Thoracic aorta (tissue), 2 donors: Measurements from ENCODE around the gene KCNJ2. TPM values are rescaled to one million over a fixed set of nuclear protein-coding genes. Genes with fewer than 3 reads are reported as not detected.

Source experiments
- ATAC-seq: fragments of 150-250 bp; one replicate; pipeline ENCODE4 v1.8.0; 2017; ENCODE audit warnings: low read depth; ENCODE audit not compliant: insufficient number of reproducible peaks, low FRiP score
- DNase-seq: peaks from one replicate; pipeline ENCODE4 v3.0.0-alpha.2; 2020; ENCODE audit warnings: low spot score
- H3K27ac ChIP-seq, 2 donors: fragments of 200-600 bp; sonication (generic); 1 replicate in 1 of 2; 2 replicates in 1 of 2; pipeline ENCODE4 v1.5.1; 2016; ENCODE audit warnings: mild to moderate bottlenecking in 2 of 2, moderate library complexity in 2 of 2
- H3K27me3 ChIP-seq: fragments of 200-600 bp; sonication (generic); replicated peaks from 2 replicates; pipeline ENCODE4 v1.6.0; 2016; ENCODE audit warnings: mild to moderate bottlenecking; ENCODE audit not compliant: insufficient read depth
- H3K36me3 ChIP-seq: fragments of 200-600 bp; sonication (generic); one replicate; pipeline ENCODE4 v1.5.1; 2016
- H3K4me1 ChIP-seq, 2 donors: fragments of 200-600 bp; sonication (generic); 1 replicate in 1 of 2; 2 replicates in 1 of 2; pipeline versions ENCODE4 v1.5.1 to v1.6.0; 2016; ENCODE audit warnings: low read depth in 2 of 2, mild to moderate bottlenecking in 1 of 2; ENCODE audit not compliant: control insufficient read depth in 1 of 2
- H3K4me3 ChIP-seq: fragments of 200-600 bp; sonication (generic); 2 replicates; pipeline ENCODE4 v1.5.1; 2016; ENCODE audit warnings: mild to moderate bottlenecking
- H3K9me3 ChIP-seq: fragments of 200-600 bp; sonication (generic); 2 replicates; pipeline ENCODE4 v1.5.1; 2016
- total RNA-seq, 2 donors: library from RNA; depleted of rRNA; stranded (reverse); fragments of >200 nt; gene quantifications; one replicate each; pipeline versions ENCODE4 v1.1.0 to v1.2.3, GENCODE V29; 2016
- TF ChIP-seq, protein P1 (sequence below): fragments of 200-600 bp; sonication (generic); IDR thresholded peaks from one replicate; pipeline ENCODE4 v1.5.1; 2019; ENCODE audit warnings: antibody characterized with exemption

The KCNJ2 gene
- total RNA-seq, 2 donors from 2014 or later, result 2.0 to 5.0 TPM

DNA sequence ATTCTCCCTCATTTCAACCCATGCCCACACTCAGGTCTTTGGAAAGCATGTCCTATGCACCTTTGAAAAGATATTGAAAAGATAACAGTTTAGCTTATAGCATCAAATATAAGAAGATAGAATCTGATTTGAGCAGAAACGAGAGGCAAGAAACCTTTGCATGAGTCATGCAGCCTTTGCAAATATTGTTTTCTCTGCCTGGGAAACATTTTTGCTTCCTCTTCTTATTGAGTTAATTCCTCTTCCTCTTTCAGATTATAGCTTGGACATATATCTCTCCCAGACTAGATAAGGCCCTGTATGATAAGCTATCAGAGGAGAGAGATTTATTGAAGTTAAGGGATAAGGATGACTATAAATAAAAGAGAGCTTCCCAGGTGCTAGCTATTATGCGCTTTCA is 46.1 kb upstream of the KCNJ2 start:
- no peaks in the 10 kb centered on the region for H3K4me1 ChIP-seq
- TF ChIP-seq, protein P1, sequence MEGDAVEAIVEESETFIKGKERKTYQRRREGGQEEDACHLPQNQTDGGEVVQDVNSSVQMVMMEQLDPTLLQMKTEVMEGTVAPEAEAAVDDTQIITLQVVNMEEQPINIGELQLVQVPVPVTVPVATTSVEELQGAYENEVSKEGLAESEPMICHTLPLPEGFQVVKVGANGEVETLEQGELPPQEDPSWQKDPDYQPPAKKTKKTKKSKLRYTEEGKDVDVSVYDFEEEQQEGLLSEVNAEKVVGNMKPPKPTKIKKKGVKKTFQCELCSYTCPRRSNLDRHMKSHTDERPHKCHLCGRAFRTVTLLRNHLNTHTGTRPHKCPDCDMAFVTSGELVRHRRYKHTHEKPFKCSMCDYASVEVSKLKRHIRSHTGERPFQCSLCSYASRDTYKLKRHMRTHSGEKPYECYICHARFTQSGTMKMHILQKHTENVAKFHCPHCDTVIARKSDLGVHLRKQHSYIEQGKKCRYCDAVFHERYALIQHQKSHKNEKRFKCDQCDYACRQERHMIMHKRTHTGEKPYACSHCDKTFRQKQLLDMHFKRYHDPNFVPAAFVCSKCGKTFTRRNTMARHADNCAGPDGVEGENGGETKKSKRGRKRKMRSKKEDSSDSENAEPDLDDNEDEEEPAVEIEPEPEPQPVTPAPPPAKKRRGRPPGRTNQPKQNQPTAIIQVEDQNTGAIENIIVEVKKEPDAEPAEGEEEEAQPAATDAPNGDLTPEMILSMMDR, result no peak
- no peaks in the 10 kb centered on the region for H3K27me3 ChIP-seq
- no peaks in the 10 kb centered on the region for H3K36me3 ChIP-seq
- no peak overlapping the region for H3K4me3 ChIP-seq
- peaks cover 5% of the 10 kb centered on the region for H3K9me3 ChIP-seq
- H3K27ac ChIP-seq, result no peak overlapping the region
- DNase-seq (no peak), ATAC-seq (no peak)

GRCh38 chr17:70124723-70125122 is 44.6 kb upstream of the KCNJ2 start:
- TF ChIP-seq, protein P1, result no peak
- H3K4me3 ChIP-seq, result no peak overlapping the region
- no peaks in the 10 kb centered on the region for H3K36me3 ChIP-seq
- H3K27ac ChIP-seq, result no peak overlapping the region
- peaks cover 1% of the 10 kb centered on the region for H3K9me3 ChIP-seq
- H3K4me1 ChIP-seq, result no peaks in the 10 kb centered on the region
- no peak for ATAC-seq
- DNase-seq, result no peak
- no peaks in the 10 kb centered on the region for H3K27me3 ChIP-seq

GRCh38 chr17:70127221-70127873 is 42.0 kb upstream of the KCNJ2 start:
- H3K27ac ChIP-seq, result no peak overlapping the region
- H3K9me3 ChIP-seq, result no peaks in the 10 kb centered on the region
- TF ChIP-seq, protein P1, result no peak
- no peak overlapping the region for H3K4me3 ChIP-seq
- no peaks in the 10 kb centered on the region for H3K4me1 ChIP-seq
- no peaks in the 10 kb centered on the region for H3K27me3 ChIP-seq
- no peak for ATAC-seq
- H3K36me3 ChIP-seq, result no peaks in the 10 kb centered on the region
- DNase-seq, result no peak

DNA sequence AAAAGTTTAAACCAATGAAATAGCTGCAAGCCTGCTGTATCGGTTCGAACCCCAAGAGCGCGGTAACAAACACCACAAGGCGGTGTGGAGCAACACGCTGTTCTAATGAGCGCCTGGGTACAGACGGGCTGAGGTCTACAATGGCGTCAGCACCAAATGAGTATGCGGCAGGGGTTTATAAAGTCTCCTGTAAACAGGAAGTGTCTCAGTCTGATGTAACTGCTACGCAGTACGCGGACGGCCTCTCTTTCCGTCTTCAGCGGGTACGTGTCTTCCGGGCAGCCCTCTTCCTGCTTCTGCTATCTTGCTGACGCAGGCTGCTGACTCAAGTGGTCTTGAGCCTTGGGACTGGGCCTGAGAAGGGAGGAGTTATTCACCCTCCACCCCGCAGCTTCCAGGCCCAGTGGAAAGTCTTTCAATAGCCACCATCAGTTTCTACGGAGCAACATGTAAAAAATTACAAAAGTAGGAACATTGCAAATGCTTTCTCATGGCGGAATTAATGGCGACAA is 40.5 kb upstream of the KCNJ2 start:
- Histone ChIP-seq H3K27ac (no peak overlapping the region), H3K4me1 (no peaks in the 10 kb centered on the region), H3K27me3 (no peaks in the 10 kb centered on the region), H3K9me3 (no peaks in the 10 kb centered on the region), H3K4me3 (no peak overlapping the region), H3K36me3 (no peaks in the 10 kb centered on the region)
- TF ChIP-seq, protein P1, result no peak
- ATAC-seq (no peak), DNase-seq (no peak)

GRCh38 chr17:70130289-70130688 is 39.0 kb upstream of the KCNJ2 start:
- Histone ChIP-seq H3K36me3 (no peaks in the 10 kb centered on the region), H3K27ac (no peak overlapping the region), H3K27me3 (no peaks in the 10 kb centered on the region), H3K4me3 (no peak overlapping the region), H3K9me3 (no peaks in the 10 kb centered on the region), H3K4me1 (no peaks in the 10 kb centered on the region)
- no peak for ATAC-seq
- no peak for DNase-seq
- TF ChIP-seq, protein P1, result no peak
